HepG2 (cell line): ENCODE results near the gene HSF4. TPM values are rescaled to one million over a fixed set of nuclear protein-coding genes. Genes with fewer than 3 reads are reported as not detected.

ENCODE experiments used
- AKNA ChIP-seq: sonication (generic); formaldehyde crosslinking; IDR thresholded peaks from 2 replicates; pipeline ENCODE4 v1.4.0; 2020; ENCODE audit warnings: missing genetic modification reagents, borderline replicate concordance
- CEBPG ChIP-seq: IDR thresholded peaks from 2 replicates; pipeline ENCODE4 v1.6.1; 2016
- FOSL2 ChIP-seq: sonication (generic); formaldehyde crosslinking; IDR thresholded peaks from 2 replicates; pipeline ENCODE4 v1.4.0; 2020; ENCODE audit warnings: missing genetic modification reagents
- HNRNPUL1 ChIP-seq: fragments of 200-400 bp; formaldehyde crosslinking; IDR thresholded peaks from 2 replicates; pipeline ENCODE4 v1.6.1; 2017; ENCODE audit warnings: low read depth, mild to moderate bottlenecking, low read length, moderate library complexity
- PAF1 ChIP-seq: IDR thresholded peaks from 2 replicates; pipeline ENCODE4 v1.6.1; 2016; ENCODE audit warnings: missing genetic modification reagents, missing compliant biosample characterization
- PHF5A ChIP-seq: IDR thresholded peaks from one replicate; pipeline ENCODE4 v1.6.1; 2018; ENCODE audit warnings: low read depth, missing genetic modification reagents; ENCODE audit not compliant: unreplicated experiment
- TERF1 ChIP-seq: sonication (generic); formaldehyde crosslinking; IDR thresholded peaks from 2 replicates; pipeline ENCODE4 v1.8.0; 2022; ENCODE audit warnings: mild to moderate bottlenecking, missing genetic modification reagents, moderate library complexity
- ZNF180 ChIP-seq: sonication (generic); formaldehyde crosslinking; IDR thresholded peaks from 2 replicates; pipeline ENCODE4 v1.4.0; 2020; ENCODE audit warnings: low read depth, missing genetic modification reagents, borderline replicate concordance
- ZNF253 ChIP-seq: sonication (generic); formaldehyde crosslinking; IDR thresholded peaks from 2 replicates; pipeline ENCODE4 v1.8.0; 2022; ENCODE audit warnings: mild to moderate bottlenecking, missing genetic modification reagents, borderline replicate concordance
- polyA plus RNA-seq, 8 experiments: library from polyadenylated mRNA; depleted of rRNA in 3 of 8; stranded (reverse) in 7 of 8; unstranded in 1 of 8; fragments of >200 nt; fragmentation: Illumina TruSeq in 4 of 8; extraction: Trizol in 4 of 8; gene quantifications; 2 replicates each; pipeline versions ENCODE4 v1.2.1 to v1.2.3, GENCODE V29; 2011 to 2016; ENCODE audit warnings: low read depth in 4 of 8, missing spikeins in 1 of 8, mixed read lengths in 1 of 8; ENCODE audit not compliant: insufficient read depth in 1 of 8
- total RNA-seq, 5 experiments: library from RNA; depleted of rRNA; stranded (reverse); fragments of >200 nt; fragmentation: Illumina TruSeq; extraction: Trizol; gene quantifications; 2 replicates each; pipeline ENCODE4 v1.2.3, GENCODE V29; 2016; ENCODE audit warnings: low read depth in 1 of 5
- TF ChIP-seq, protein P1 (sequence below): IDR thresholded peaks from 2 replicates; pipeline ENCODE4 v1.6.1; 2012; ENCODE audit warnings: low read depth, low read length, improper control_type of control experiment
- TF ChIP-seq, protein P2 (sequence below): sonication (generic); formaldehyde crosslinking; IDR thresholded peaks from 2 replicates; pipeline ENCODE4 v1.4.0; 2020; ENCODE audit warnings: mild to moderate bottlenecking, missing genetic modification reagents, borderline replicate concordance
- TF ChIP-seq, protein P3 (sequence below): sonication (generic); formaldehyde crosslinking; IDR thresholded peaks from 2 replicates; pipeline ENCODE4 v1.8.1; 2023; ENCODE audit warnings: mild to moderate bottlenecking, inconsistent platforms, moderate library complexity, missing genetic modification reagents, borderline replicate concordance

The HSF4 gene
- total and polyA plus RNA-seq, 2 of the 13 experiments (the other 11 are each of a cell fraction or from before 2014, with no cell fraction given), result 3.5 to 16.9 TPM

- TF ChIP-seq TERF1 (CRISPR knock-in tag), result no peak
- peak; percentile 73 for TF ChIP-seq ZNF253 (CRISPR knock-in tag)
- peak; percentile 95 for TF ChIP-seq CEBPG
- TF ChIP-seq, protein P1, sequence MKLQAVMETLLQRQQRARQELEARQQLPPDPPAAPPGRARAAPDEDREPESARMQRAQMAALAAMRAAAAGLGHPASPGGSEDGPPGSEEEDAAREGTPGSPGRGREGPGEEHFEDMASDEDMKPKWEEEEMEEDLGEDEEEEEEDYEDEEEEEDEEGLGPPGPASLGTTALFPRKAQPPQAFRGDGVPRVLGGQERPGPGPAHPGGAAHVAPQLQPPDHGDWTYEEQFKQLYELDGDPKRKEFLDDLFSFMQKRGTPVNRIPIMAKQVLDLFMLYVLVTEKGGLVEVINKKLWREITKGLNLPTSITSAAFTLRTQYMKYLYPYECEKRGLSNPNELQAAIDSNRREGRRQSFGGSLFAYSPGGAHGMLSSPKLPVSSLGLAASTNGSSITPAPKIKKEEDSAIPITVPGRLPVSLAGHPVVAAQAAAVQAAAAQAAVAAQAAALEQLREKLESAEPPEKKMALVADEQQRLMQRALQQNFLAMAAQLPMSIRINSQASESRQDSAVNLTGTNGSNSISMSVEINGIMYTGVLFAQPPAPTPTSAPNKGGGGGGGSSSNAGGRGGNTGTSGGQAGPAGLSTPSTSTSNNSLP, result no peak
- TF ChIP-seq PAF1, result no peak
- no peak for TF ChIP-seq PHF5A
- TF ChIP-seq HNRNPUL1, result no peak
- no peak for TF ChIP-seq AKNA (CRISPR knock-in tag)
- TF ChIP-seq, protein P2, sequence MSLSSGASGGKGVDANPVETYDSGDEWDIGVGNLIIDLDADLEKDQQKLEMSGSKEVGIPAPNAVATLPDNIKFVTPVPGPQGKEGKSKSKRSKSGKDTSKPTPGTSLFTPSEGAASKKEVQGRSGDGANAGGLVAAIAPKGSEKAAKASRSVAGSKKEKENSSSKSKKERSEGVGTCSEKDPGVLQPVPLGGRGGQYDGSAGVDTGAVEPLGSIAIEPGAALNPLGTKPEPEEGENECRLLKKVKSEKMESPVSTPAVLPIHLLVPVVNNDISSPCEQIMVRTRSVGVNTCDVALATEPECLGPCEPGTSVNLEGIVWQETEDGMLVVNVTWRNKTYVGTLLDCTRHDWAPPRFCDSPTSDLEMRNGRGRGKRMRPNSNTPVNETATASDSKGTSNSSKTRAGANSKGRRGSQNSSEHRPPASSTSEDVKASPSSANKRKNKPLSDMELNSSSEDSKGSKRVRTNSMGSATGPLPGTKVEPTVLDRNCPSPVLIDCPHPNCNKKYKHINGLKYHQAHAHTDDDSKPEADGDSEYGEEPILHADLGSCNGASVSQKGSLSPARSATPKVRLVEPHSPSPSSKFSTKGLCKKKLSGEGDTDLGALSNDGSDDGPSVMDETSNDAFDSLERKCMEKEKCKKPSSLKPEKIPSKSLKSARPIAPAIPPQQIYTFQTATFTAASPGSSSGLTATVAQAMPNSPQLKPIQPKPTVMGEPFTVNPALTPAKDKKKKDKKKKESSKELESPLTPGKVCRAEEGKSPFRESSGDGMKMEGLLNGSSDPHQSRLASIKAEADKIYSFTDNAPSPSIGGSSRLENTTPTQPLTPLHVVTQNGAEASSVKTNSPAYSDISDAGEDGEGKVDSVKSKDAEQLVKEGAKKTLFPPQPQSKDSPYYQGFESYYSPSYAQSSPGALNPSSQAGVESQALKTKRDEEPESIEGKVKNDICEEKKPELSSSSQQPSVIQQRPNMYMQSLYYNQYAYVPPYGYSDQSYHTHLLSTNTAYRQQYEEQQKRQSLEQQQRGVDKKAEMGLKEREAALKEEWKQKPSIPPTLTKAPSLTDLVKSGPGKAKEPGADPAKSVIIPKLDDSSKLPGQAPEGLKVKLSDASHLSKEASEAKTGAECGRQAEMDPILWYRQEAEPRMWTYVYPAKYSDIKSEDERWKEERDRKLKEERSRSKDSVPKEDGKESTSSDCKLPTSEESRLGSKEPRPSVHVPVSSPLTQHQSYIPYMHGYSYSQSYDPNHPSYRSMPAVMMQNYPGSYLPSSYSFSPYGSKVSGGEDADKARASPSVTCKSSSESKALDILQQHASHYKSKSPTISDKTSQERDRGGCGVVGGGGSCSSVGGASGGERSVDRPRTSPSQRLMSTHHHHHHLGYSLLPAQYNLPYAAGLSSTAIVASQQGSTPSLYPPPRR (CRISPR knock-in tag), result peak; percentile 70
- TF ChIP-seq ZNF180 (CRISPR knock-in tag), result no peak
- peak; percentile 68; the same call in 1 of the 2 replicates for TF ChIP-seq FOSL2 (CRISPR knock-in tag)
- TF ChIP-seq, protein P3, sequence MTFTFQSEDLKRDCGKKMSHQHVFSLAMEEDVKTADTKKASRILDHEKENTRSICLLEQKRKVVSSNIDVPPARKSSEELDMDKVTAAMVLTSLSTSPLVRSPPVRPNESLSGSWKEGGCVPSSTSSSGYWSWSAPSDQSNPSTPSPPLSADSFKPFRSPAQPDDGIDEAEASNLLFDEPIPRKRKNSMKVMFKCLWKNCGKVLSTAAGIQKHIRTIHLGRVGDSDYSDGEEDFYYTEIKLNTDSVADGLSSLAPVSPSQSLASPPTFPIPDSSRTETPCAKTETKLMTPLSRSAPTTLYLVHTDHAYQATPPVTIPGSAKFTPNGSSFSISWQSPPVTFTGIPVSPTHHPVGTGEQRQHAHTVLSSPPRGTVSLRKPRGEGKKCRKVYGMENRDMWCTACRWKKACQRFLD (CRISPR knock-in tag), result peak; percentile 22; the same call in 1 of the 2 replicates
Measured at GRCh38 chr16:67183627-67184452, 19.3 kb downstream of the HSF4 start, which contains the start of gene MATCAP1 (continued).
